ENCODE results near the gene PDE8B.

DNA sequence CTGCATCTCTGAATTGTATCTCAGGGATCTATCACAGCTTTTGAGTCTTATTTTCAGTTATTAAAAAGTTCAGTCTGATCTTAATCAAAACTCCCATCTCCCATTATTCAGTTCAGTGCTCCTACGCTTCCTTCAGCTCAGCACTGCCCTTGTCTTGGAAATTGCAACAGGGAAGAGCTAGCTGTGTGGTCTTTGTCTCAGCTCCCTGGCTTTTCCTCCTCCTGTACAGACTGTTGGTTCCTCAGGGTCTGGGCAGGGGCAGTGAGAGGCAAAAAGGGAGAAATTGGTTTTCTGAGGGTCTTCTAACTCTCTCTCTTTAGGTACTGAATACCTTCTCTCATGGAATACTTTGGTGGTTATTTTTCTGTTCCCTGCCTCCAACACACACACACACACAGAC, 48.2 kb downstream of the PDE8B start:
- TF ChIP-seq ARNTL (CRISPR knock-in tag; IDR thresholded peaks at IDR 0.05; ENCODE audit: borderline replicate concordance, low read depth) (no peak), CSDC2 (CRISPR knock-in tag; IDR thresholded peaks at IDR 0.05) (no peak), ZFP3 (CRISPR knock-in tag; IDR thresholded peaks at IDR 0.05) (no peak), SNAI2 (CRISPR knock-in tag; IDR thresholded peaks at IDR 0.05) (no peak), ZNF565 (CRISPR knock-in tag; conservative IDR thresholded peaks at IDR 0.05; ENCODE audit: low read depth) (no peak)
